ENCODE results near the gene PSTPIP2.
"Not testable (repeated sequence)": the region's sequence is repeated elsewhere in the genome, so short reads cannot be mapped to it uniquely, and the experiment has no call there.

Gene PSTPIP2

GRCh38 chr18:45981821-45982220 lies 90.2 kb downstream of the PSTPIP2 start:
- DNase-seq (ENCODE audit: low spot score), result no peak

- DNase-seq (ENCODE audit: low spot score), result no peak
Measured at GRCh38 chr18:45980229-45980628, 91.8 kb downstream of the PSTPIP2 start.

- DNase-seq (ENCODE audit: low spot score), result no peak
Measured at GRCh38 chr18:45978084-45978483, 94.0 kb downstream of the PSTPIP2 start.

- no peak for DNase-seq (ENCODE audit: low spot score)
Measured at GRCh38 chr18:45976974-45977373, 95.1 kb downstream of the PSTPIP2 start.

- DNase-seq (ENCODE audit: low spot score), result no peak
Measured at GRCh38 chr18:45976566-45976965, 95.5 kb downstream of the PSTPIP2 start.

- peak; percentile 63 for DNase-seq (ENCODE audit: low spot score)
Measured at GRCh38 chr18:45974088-45974536, 97.9 kb downstream of the PSTPIP2 start.

- peak; percentile 90 for DNase-seq (ENCODE audit: low spot score)
Measured at GRCh38 chr18:45967007-45967706, 104.9 kb downstream of the PSTPIP2 start, which contains the start of gene EPG5. EPG5 (minus strand) TSS chr18:45967329; CDS start chr18:45967239, 90 bp downstream.

- DNase-seq (ENCODE audit: low spot score), result not testable (repeated sequence)
Measured at GRCh38 chr18:45964913-45965312, 107.1 kb downstream of the PSTPIP2 start.

- DNase-seq (ENCODE audit: low spot score), result no peak
Measured at GRCh38 chr18:45962866-45963265, 109.2 kb downstream of the PSTPIP2 start.

GRCh38 chr18:45962461-45962860 lies 109.6 kb downstream of the PSTPIP2 start:
- peak; percentile 19 for DNase-seq (ENCODE audit: low spot score)

- not testable (repeated sequence) for DNase-seq (ENCODE audit: low spot score)
Measured at GRCh38 chr18:45959484-45959883, 112.6 kb downstream of the PSTPIP2 start.

GRCh38 chr18:45958730-45959129 lies 113.3 kb downstream of the PSTPIP2 start:
- no peak for DNase-seq (ENCODE audit: low spot score)

GRCh38 chr18:45958027-45958426 lies 114.0 kb downstream of the PSTPIP2 start:
- DNase-seq (ENCODE audit: low spot score), result no peak

GRCh38 chr18:45957100-45957499 lies 115.0 kb downstream of the PSTPIP2 start:
- no peak for DNase-seq (ENCODE audit: low spot score)

GRCh38 chr18:45954070-45954934 lies 117.8 kb downstream of the PSTPIP2 start:
- DNase-seq (ENCODE audit: low spot score), result no peak

- no peak for DNase-seq (ENCODE audit: low spot score)
Measured at GRCh38 chr18:45951016-45951714, 120.9 kb downstream of the PSTPIP2 start.

- DNase-seq (ENCODE audit: low spot score), result no peak
Measured at GRCh38 chr18:45945669-45946068, 126.4 kb downstream of the PSTPIP2 start.

- DNase-seq (ENCODE audit: low spot score), result no peak
Measured at GRCh38 chr18:45940724-45941123, 131.3 kb downstream of the PSTPIP2 start.

- DNase-seq (ENCODE audit: low spot score), result no peak
Measured at GRCh38 chr18:45939236-45939635, 132.8 kb downstream of the PSTPIP2 start.

GRCh38 chr18:45938488-45938935 lies 133.5 kb downstream of the PSTPIP2 start:
- DNase-seq (ENCODE audit: low spot score), result no peak

GRCh38 chr18:45935591-45936335 lies 136.3 kb downstream of the PSTPIP2 start:
- no peak for DNase-seq (ENCODE audit: low spot score)
